GM23338 (cell line): ENCODE measurements around the gene INPP5A. TPM values are rescaled to one million over a fixed set of nuclear protein-coding genes. Genes with fewer than 3 reads are reported as not detected.

ENCODE experiments used
- ATAC-seq: fragments of 200-7000 bp; cut with Tn5 transposase; 3 replicates; pipeline ENCODE4 v1.9.1; 2020
- DNase-seq: peaks from one replicate; pipeline ENCODE4 v3.0.0-alpha.2; 2015; ENCODE audit warnings: low spot score
- H2AFZ ChIP-seq: fragments of 200-600 bp; sonication (generic); 2 replicates; pipeline ENCODE4 v1.8.0; 2016; ENCODE audit warnings: antibody characterized with exemption, mild to moderate bottlenecking, moderate library complexity
- H3F3A ChIP-seq: fragments of 200-600 bp; sonication (generic); replicated peaks from 2 replicates; pipeline ENCODE4 v1.8.0; 2017; ENCODE audit warnings: antibody characterized with exemption, mixed run types, low read depth
- H3K27ac ChIP-seq: fragments of 200-600 bp; sonication (generic); 2 replicates; pipeline ENCODE4 v1.6.1; 2016; ENCODE audit warnings: low read depth
- H3K27me3 ChIP-seq: fragments of 200-600 bp; sonication (generic); 2 replicates; pipeline ENCODE4 v1.8.0; 2016; ENCODE audit warnings: mild to moderate bottlenecking, mixed run types, moderate library complexity; ENCODE audit not compliant: insufficient read depth
- H3K36me3 ChIP-seq: fragments of 200-600 bp; sonication (generic); 2 replicates; pipeline ENCODE4 v1.8.0; 2016; ENCODE audit warnings: mild to moderate bottlenecking; ENCODE audit not compliant: insufficient read depth
- H3K4me1 ChIP-seq: fragments of 200-600 bp; sonication (generic); 2 replicates; pipeline ENCODE4 v1.8.0; 2016; ENCODE audit warnings: mild to moderate bottlenecking, moderate library complexity; ENCODE audit not compliant: insufficient read depth
- H3K4me2 ChIP-seq: fragments of 200-600 bp; sonication (generic); 2 replicates; pipeline ENCODE4 v1.7.1; 2017; ENCODE audit warnings: mixed run types
- H3K4me3 ChIP-seq: fragments of 200-600 bp; sonication (generic); 2 replicates; pipeline ENCODE4 v1.6.1; 2016; ENCODE audit warnings: mixed run types
- H3K79me2 ChIP-seq: fragments of 200-600 bp; sonication (generic); replicated peaks from 2 replicates; pipeline ENCODE4 v1.8.0; 2017; ENCODE audit warnings: mild to moderate bottlenecking; ENCODE audit not compliant: insufficient read depth
- H3K9me2 ChIP-seq: fragments of 200-600 bp; sonication (generic); 2 replicates; pipeline ENCODE4 v1.8.0; 2017; ENCODE audit not compliant: insufficient read depth
- H4K20me1 ChIP-seq: fragments of 200-600 bp; sonication (generic); replicated peaks from 2 replicates; pipeline ENCODE4 v1.8.0; 2017; ENCODE audit warnings: mild to moderate bottlenecking; ENCODE audit not compliant: insufficient read depth
- H3K27ac Mint-ChIP-seq: 2 replicates; pipeline ENCODE4 v1.8.0; 2020; ENCODE audit warnings: inconsistent platforms, mild to moderate bottlenecking, moderate library complexity, mixed read lengths
- H3K27me3 Mint-ChIP-seq: 3 replicates; pipeline ENCODE4 v1.8.0; 2022; ENCODE audit warnings: low read depth, mild to moderate bottlenecking, moderate library complexity, mixed read lengths, inconsistent platforms; ENCODE audit not compliant: insufficient read depth, poor library complexity
- H3K36me3 Mint-ChIP-seq: 3 replicates; pipeline ENCODE4 v1.8.0; 2021; ENCODE audit warnings: low read depth, mild to moderate bottlenecking, inconsistent platforms, moderate library complexity, mixed read lengths
- H3K4me1 Mint-ChIP-seq: 3 replicates; pipeline ENCODE4 v1.8.0; 2020; ENCODE audit warnings: mild to moderate bottlenecking, inconsistent platforms, mixed read lengths
- H3K4me3 Mint-ChIP-seq: 3 replicates; pipeline ENCODE4 v1.8.0; 2021; ENCODE audit warnings: moderate library complexity, mild to moderate bottlenecking, inconsistent platforms, mixed read lengths
- H3K9me3 Mint-ChIP-seq: 3 replicates; pipeline ENCODE4 v1.8.0; 2020; ENCODE audit warnings: moderate library complexity, mild to moderate bottlenecking, inconsistent platforms, mixed read lengths
- CREB1 ChIP-seq: fragments of 250-450 bp; sonication (Bioruptor Pico); IDR thresholded peaks from 2 replicates; pipeline ENCODE4 v1.5.0; 2020; ENCODE audit warnings: low read depth, mild to moderate bottlenecking, moderate library complexity
- EZH2 ChIP-seq: fragments of 200-600 bp; sonication (generic); IDR thresholded peaks from one replicate; pipeline ENCODE4 v1.8.0; 2017; ENCODE audit warnings: antibody characterized with exemption, mild to moderate bottlenecking, low read depth; ENCODE audit not compliant: unreplicated experiment
- EZH2phosphoT487 ChIP-seq: fragments of 200-600 bp; sonication (generic); IDR thresholded peaks from one replicate; pipeline ENCODE4 v1.8.1; 2018; ENCODE audit warnings: antibody characterized with exemption; ENCODE audit not compliant: unreplicated experiment
- JUNB ChIP-seq: IDR thresholded peaks from one replicate; pipeline ENCODE4 v1.6.1; 2016; ENCODE audit warnings: antibody characterized with exemption; ENCODE audit not compliant: unreplicated experiment
- NANOG ChIP-seq: IDR thresholded peaks from 2 replicates; pipeline ENCODE4 v1.6.1; 2016; ENCODE audit warnings: antibody characterized with exemption, borderline replicate concordance
- REST ChIP-seq: IDR thresholded peaks from one replicate; pipeline ENCODE4 v1.6.1; 2018; ENCODE audit warnings: antibody characterized with exemption; ENCODE audit not compliant: unreplicated experiment
- STAT1 ChIP-seq: IDR thresholded peaks from one replicate; pipeline ENCODE4 v1.6.1; 2016; ENCODE audit warnings: antibody characterized with exemption; ENCODE audit not compliant: unreplicated experiment
- ZNF114 ChIP-seq: fragments of 250-450 bp; sonication (Bioruptor Pico); IDR thresholded peaks from 2 replicates; pipeline ENCODE4 v1.5.0; 2020; ENCODE audit warnings: mild to moderate bottlenecking, moderate library complexity
- ZNF331 ChIP-seq: fragments of 250-450 bp; sonication (Bioruptor Pico); IDR thresholded peaks from 2 replicates; pipeline ENCODE4 v1.5.0; 2020; ENCODE audit warnings: low read depth, mild to moderate bottlenecking, moderate library complexity
- ZNF462 ChIP-seq: fragments of 250-450 bp; sonication (Bioruptor Pico); IDR thresholded peaks from 2 replicates; pipeline ENCODE4 v1.5.0; 2020; ENCODE audit warnings: mild to moderate bottlenecking, moderate library complexity
- polyA plus RNA-seq: library from polyadenylated mRNA; unstranded; fragments of >200 nt; fragmentation: Nextera tagmentation; extraction: Ambion mirVana; gene quantifications from 2 replicates; pipeline ENCODE4 v1.2.1, GENCODE V29; 2016
- total RNA-seq: library from RNA; depleted of rRNA; stranded (reverse); fragments of >200 nt; shearing (Covaris generic); gene quantifications from 2 replicates; pipeline ENCODE4 v1.2.3, GENCODE V29; 2014

Gene INPP5A
- total and polyA plus RNA-seq, 2 experiments from 2014 or later = 5.9 to 40.6 TPM

- Histone ChIP-seq H3K4me3 (no peak overlapping the region), H3K79me2 (peaks cover 28% of the 10 kb centered on the region), H3K27ac (no peak overlapping the region), H3K27me3 (no peaks in the 10 kb centered on the region), H4K20me1 (peaks cover 33% of the 10 kb centered on the region; the same call in 1 of the 2 replicates), H3K4me1 (no peaks in the 10 kb centered on the region), H3K9me2 (no peaks in the 10 kb centered on the region), H3F3A (no peaks in the 10 kb centered on the region), H2AFZ (no peak overlapping the region), H3K36me3 (no peaks in the 10 kb centered on the region), H3K4me2 (no peak overlapping the region)
- Mint-ChIP-seq H3K36me3 (no peaks in the 10 kb centered on the region; the same call in 1 of the 3 replicates), H3K27me3 (peaks cover 6% of the 10 kb centered on the region), H3K27ac (no peak overlapping the region; the same call in 1 of the 2 replicates), H3K4me3 (no peak overlapping the region), H3K4me1 (peaks cover 10% of the 10 kb centered on the region), H3K9me3 (no peaks in the 10 kb centered on the region)
- TF ChIP-seq NANOG (no peak), REST (no peak), ZNF462 (CRISPR knock-in tag) (no peak), EZH2 (no peak), EZH2phosphoT487 (no peak), ZNF114 (CRISPR knock-in tag) (no peak), STAT1 (no peak), ZNF331 (no peak), CREB1 (CRISPR knock-in tag) (no peak), JUNB (no peak)
- peak; percentile 39 for DNase-seq
- ATAC-seq = peak; percentile 78
Measured at GRCh38 chr10:132563485-132564248, 26.1 kb downstream of the INPP5A start.
